Activated gamma-delta T cell treated with anti-CD3 and anti-CD28 coated beads, Interleukin-2, amount 50 U/mL, for 16 hours (primary cell): ENCODE data around the gene CRYBB1.

Experiments used
- DNase-seq: peaks from one replicate; pipeline ENCODE4 v3.0.0-alpha.2; 2020; ENCODE audit warnings: low read depth

Gene CRYBB1

GRCh38 chr22:26577081-26577480, 40.7 kb downstream of the CRYBB1 start:
- DNase-seq, result no peak

GRCh38 chr22:26576026-26576680, 41.7 kb downstream of the CRYBB1 start:
- no peak for DNase-seq

- DNase-seq, result no peak
These were observed 43.7 kb downstream of the CRYBB1 start for GRCh38 chr22:26574001-26574723.

GRCh38 chr22:26573026-26573662, 44.7 kb downstream of the CRYBB1 start:
- DNase-seq, result no peak

GRCh38 chr22:26570864-26571525, 46.8 kb downstream of the CRYBB1 start:
- no peak for DNase-seq

- DNase-seq, result no peak
These were observed 47.7 kb downstream of the CRYBB1 start for GRCh38 chr22:26570115-26570514.

GRCh38 chr22:26568207-26568706, 49.6 kb downstream of the CRYBB1 start:
- no peak for DNase-seq

- DNase-seq, result no peak
These were observed 50.2 kb downstream of the CRYBB1 start for GRCh38 chr22:26567610-26568009.

- DNase-seq, result no peak
These were observed 50.8 kb downstream of the CRYBB1 start for GRCh38 chr22:26566994-26567393.

- DNase-seq, result no peak
These were observed 51.9 kb downstream of the CRYBB1 start for GRCh38 chr22:26565889-26566288.

GRCh38 chr22:26565181-26565580, 52.6 kb downstream of the CRYBB1 start:
- DNase-seq, result no peak

- no peak for DNase-seq
These were observed 53.2 kb downstream of the CRYBB1 start for GRCh38 chr22:26564672-26565071.

GRCh38 chr22:26564181-26564580, 53.6 kb downstream of the CRYBB1 start:
- DNase-seq, result no peak

- no peak for DNase-seq
These were observed 54.8 kb downstream of the CRYBB1 start for GRCh38 chr22:26563022-26563421.

- DNase-seq, result no peak
These were observed 55.9 kb downstream of the CRYBB1 start for GRCh38 chr22:26561756-26562417.

GRCh38 chr22:26559961-26560575, 57.8 kb downstream of the CRYBB1 start:
- no peak for DNase-seq

- no peak for DNase-seq
These were observed 59.5 kb downstream of the CRYBB1 start for GRCh38 chr22:26558248-26558895.

- no peak for DNase-seq
These were observed 60.9 kb downstream of the CRYBB1 start for GRCh38 chr22:26556904-26557303.

GRCh38 chr22:26555478-26555877, 62.3 kb downstream of the CRYBB1 start:
- DNase-seq, result no peak

- DNase-seq, result no peak
These were observed 62.9 kb downstream of the CRYBB1 start for GRCh38 chr22:26554956-26555355.
